22Rv1 (cell line): ENCODE results near the gene BMPR2.
"Not testable (repeated sequence)": the region's sequence is repeated elsewhere in the genome, so short reads cannot be mapped to it uniquely, and the experiment has no call there.

Experiments used
- CTCF ChIP-seq: fragments of 450-650 bp; IDR thresholded peaks from 2 replicates; pipeline ENCODE4 v1.5.1; 2017; ENCODE audit warnings: mild to moderate bottlenecking
- ZFX ChIP-seq: fragments of 450-650 bp; IDR thresholded peaks from 2 replicates; pipeline ENCODE4 v1.6.1; 2017; ENCODE audit warnings: antibody characterized with exemption, borderline replicate concordance

DNA sequence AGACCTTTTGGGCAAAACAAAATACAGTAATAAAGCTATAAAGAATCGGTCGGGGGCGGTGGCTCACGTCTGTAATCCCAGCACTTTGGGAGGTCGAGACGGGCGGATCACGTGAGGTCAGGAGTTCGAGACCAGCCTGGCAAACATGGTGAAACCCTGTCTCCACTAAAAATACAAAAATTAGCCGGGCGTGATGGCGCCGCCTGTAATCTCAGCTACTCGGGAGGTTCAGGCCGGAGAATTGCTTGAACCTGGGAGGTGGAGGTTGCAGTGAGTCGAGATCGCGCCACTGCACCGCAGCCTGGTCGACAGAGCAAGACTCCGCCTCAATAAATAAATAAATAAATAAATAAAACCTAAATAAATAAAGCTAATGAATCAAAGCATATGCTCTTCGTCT, 1.7 kb upstream of the BMPR2 start:
- TF ChIP-seq CTCF, ZFX: not testable (repeated sequence)
